HTR-8/SVneo (cell line): ENCODE data around the gene BRD4.

Experiments
- DNase-seq: peaks from one replicate; pipeline ENCODE4 v3.0.0; 2011; ENCODE audit warnings: low spot score, mixed read lengths; ENCODE audit not compliant: insufficient read length
- FAIRE-seq: peaks from 2 replicates; lab custom pipeline; 2011; peaks lifted over from hg19 to GRCh38; lab: Jason Lieb, UNC

Gene BRD4

GRCh38 chr19:15332311-15332996, at the start of gene BRD4:
Gene BRD4 (minus strand): TSS chr19:15332539. CDS start chr19:15273099, 59,440 bp downstream.
- peak; percentile 73 for FAIRE-seq

GRCh38 chr19:15381864-15382263, 49.5 kb upstream of the BRD4 start:
- FAIRE-seq (no peak), DNase-seq (no peak)

More at GRCh38 chr19:15332311-15332996, at the start of gene BRD4:
- peak; percentile 87 for DNase-seq

- no peak for DNase-seq
Observed at GRCh38 chr19:15381429-15381828, 49.1 kb upstream of the BRD4 start.

GRCh38 chr19:15379999-15380647, 47.8 kb upstream of the BRD4 start:
- DNase-seq, result peak; percentile 55

More at GRCh38 chr19:15381429-15381828, 49.1 kb upstream of the BRD4 start:
- FAIRE-seq, result no peak

DNA sequence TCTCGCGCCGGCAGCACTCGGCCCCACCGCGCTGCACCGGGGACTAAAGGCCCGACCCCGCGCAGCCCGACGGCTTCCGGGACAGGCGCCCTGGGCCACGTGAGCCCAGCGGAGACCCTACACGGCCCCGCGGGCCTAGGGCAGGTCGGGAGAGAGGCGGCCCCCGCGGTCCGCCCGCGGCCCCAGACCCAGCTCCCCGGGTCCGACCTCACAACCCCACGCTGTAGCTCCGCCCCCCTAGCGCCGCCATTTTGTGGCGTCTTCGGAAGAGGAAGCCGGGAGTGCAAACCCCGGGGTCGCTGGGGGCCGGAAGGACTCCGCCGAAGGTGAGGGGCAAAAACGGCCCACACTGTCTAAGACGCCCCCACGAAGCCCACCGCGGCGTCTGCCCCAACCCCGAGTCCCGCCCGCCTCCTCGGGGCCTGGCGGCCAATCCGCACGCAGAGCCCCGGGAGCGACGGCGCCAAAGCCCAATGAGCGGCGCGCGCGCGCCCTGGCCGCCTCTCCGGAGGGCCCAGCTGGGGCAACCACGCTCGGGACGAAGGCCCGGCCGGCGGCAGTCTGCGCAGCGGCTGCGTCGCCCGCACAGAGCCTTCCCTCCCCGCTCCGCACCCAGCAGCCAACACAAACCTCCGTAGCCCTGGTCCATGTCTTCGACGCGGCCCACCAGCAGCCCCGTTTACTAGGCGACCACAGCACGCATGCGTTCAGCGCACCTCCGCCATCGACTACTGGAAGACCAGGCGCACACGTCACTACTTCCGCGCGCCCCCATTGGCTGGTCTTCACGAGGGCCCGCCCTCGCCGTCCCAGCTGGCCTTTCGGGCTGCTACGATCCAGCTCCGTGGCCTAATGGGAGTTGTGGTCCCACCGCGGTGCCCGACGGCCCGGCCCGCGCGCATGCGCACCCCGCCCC, 47.0 kb upstream of the BRD4 start, which contains the start of gene AKAP8:
TSS of gene AKAP8 (minus strand) at position 705 of the 916 bp plus-strand sequence. CDS start at position 649, 56 bp downstream.
- DNase-seq (peak; percentile 100), FAIRE-seq (peak; percentile 97)

More at GRCh38 chr19:15379999-15380647, 47.8 kb upstream of the BRD4 start:
- FAIRE-seq, result peak; percentile 28

DNA sequence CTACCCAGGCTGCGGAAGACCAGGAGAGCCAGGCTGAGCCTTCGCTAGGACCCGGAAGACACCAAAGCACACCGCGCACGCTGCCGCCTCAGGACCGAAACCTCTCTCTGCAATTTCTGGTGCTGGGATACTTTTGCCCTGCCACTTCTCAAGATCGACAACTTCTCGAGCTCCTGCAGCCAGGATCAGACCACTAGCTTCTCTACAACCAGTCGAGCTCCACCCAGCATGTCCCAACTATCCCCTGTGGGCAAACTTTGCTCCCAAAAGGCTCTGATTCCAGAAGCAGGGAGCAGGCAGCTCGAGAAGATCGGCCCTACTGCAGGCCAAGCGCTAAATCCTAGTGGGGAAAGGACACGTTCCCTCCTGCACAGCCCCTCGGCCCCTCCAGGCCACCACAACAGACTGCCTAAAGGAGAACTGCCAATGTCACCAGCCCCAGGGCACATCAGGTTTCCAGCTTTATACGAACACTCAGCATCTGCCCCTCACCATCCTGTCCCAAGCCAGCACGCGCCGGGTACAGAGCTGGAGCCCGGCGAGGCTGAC, 46.3 kb upstream of the BRD4 start:
- DNase-seq (peak; percentile 62), FAIRE-seq (peak; percentile 76)

- no peak for FAIRE-seq
Observed at GRCh38 chr19:15374796-15375440, 42.6 kb upstream of the BRD4 start.

GRCh38 chr19:15374105-15374651, 41.8 kb upstream of the BRD4 start:
- no peak for FAIRE-seq

More at GRCh38 chr19:15374796-15375440, 42.6 kb upstream of the BRD4 start:
- DNase-seq, result no peak

GRCh38 chr19:15373644-15374043, 41.3 kb upstream of the BRD4 start:
- DNase-seq (no peak), FAIRE-seq (no peak)

More at GRCh38 chr19:15374105-15374651, 41.8 kb upstream of the BRD4 start:
- DNase-seq, result no peak

DNA sequence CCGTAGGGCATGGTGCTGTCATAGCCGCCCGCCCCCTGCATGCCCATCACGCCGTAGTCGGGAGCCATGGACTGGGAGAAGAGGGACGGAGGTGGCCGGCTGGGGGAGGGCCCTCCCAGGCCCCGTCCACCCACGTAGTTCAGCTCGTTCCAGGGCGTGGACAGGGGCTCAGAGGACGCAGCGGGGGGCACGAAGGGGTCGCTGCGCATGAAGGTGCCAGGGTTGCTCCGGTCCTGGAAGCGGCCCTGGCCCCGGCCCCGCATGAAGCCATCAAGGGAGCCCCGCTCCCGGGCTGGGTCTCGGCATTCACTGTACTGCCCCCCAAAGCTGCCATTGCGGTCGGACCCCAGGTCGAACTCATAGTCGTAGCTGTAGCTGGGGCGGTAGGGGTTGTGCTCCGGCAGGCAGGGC, 40.6 kb upstream of the BRD4 start:
- FAIRE-seq (no peak), DNase-seq (no peak)

GRCh38 chr19:15372470-15372869, 40.1 kb upstream of the BRD4 start:
- no peak for DNase-seq
- FAIRE-seq, result no peak

GRCh38 chr19:15371786-15372380, 39.5 kb upstream of the BRD4 start:
- DNase-seq (no peak), FAIRE-seq (no peak)

GRCh38 chr19:15371119-15371518, 38.8 kb upstream of the BRD4 start:
- no peak for FAIRE-seq

GRCh38 chr19:15369594-15369891, 37.2 kb upstream of the BRD4 start:
- FAIRE-seq (no peak), DNase-seq (no peak)

More at GRCh38 chr19:15371119-15371518, 38.8 kb upstream of the BRD4 start:
- DNase-seq, result no peak

DNA sequence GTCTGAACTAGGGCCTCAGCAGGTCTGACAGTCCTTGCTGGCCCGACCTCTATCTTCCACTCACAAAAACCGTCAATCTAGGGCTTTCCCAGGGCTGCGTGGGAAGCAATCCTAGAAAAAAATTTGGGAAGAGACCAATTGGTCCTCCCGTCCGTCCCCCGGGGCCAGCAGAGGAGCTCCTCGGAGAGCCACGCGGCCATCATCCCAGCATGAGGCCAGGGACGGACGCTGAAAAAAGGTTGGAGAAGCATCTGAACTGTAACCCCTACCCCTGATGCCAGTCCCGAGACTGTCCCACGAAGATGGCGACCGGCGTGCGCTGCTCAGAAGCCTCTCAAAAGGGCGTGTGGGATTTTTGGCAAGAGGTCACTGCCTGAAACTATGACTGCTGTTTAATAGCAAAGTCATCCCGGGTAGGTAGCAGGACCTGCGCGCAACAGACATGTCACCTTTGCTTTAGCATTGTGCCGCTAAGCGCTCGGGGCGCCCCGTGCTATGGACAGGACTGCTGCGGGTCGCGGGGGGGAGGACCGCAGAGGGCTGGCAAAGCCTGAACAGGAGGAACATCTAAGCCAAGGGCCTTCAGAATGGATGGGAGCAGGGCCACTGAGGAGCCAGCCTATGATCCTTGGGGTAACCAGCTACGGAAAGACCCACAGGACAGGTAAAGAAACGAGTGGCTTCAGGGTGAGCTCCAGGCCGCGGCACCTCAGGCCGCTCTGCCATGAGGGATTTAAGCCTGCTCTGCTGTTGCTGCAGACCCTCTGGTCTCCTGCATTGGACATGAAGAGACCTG, 36.7 kb upstream of the BRD4 start:
- FAIRE-seq, result no peak
- DNase-seq, result no peak

DNA sequence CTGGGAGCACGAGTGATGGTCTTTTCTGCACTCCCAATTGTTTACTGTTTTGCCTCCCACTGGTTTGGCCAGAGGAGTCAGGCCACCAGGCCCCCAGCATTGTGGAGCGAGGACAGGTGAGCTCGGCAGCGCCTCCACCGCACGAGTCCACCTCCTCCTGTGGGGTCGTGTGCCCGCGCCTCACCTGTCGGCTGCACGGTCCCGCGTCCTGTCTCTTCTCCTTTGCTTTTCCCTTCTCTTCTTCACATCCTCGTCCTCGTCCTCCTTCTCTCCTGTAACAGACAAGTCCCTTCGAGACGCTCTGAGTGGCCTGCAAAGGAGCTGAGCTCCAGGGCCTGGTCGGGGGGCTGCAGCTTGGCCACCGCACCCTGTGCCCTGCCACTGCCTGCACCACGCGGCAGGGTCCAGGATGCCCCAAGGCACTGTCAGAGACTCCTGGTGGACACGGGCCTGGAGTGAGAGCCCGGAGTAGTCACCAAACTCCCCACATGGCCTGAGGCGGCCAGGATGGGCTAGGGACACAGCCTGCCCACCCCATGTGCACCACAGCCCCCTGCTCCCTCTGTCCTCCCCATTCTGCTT, 35.8 kb upstream of the BRD4 start:
- no peak for FAIRE-seq
- no peak for DNase-seq

DNA sequence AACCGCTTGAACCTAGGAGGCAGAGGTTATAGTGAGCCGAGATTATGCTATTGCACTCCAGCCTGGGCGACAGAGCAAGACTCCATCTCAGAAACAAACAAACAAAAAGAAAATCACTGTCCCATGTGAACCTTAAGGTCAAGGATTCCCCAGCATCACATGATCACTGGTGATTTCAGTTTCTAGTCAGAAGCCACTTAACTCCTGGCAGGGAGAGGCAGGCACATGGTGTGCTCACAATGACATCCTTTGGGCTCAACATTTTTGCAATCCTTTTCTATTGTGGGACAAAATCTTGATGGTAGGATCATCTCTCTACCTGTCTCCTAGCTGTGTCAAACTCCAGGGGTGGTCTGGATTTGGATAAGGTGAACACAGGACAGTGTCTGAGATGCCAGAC, 35.1 kb upstream of the BRD4 start:
- FAIRE-seq, result peak; percentile 13
- DNase-seq, result no peak

GRCh38 chr19:15365264-15365663, 32.9 kb upstream of the BRD4 start:
- FAIRE-seq, result no peak
- no peak for DNase-seq
